ENCODE results near the gene GRK4.
"Not testable (repeated sequence)": the region's sequence is repeated elsewhere in the genome, so short reads cannot be mapped to it uniquely, and the experiment has no call there.

GRK4 gene

GRCh38 chr4:2971275-2971674 is 7.9 kb downstream of the GRK4 start:
- no peaks in the 10 kb centered on the region for H3K27me3 ChIP-seq (replicated peaks)

GRCh38 chr4:2977211-2978088 is 14.1 kb downstream of the GRK4 start:
- Histone ChIP-seq H3K27me3 (replicated peaks) (no peaks in the 10 kb centered on the region), H3K4me3 (ENCODE audit: low read depth, low read length) (no peak overlapping the region), H3K36me3 (replicated peaks) (no peaks in the 10 kb centered on the region), H3K27ac (peak overlapping the region; percentile 41)
- no peak for TF ChIP-seq CTCF (IDR thresholded peaks at IDR 0.05; ENCODE audit: low read depth, low read length, missing control alignments)
- in situ Hi-C loops (cut with HindIII; ENCODE audit: low pct_ligation_motif_present, low sequenced_read_pairs), result no loop called here
- peak; percentile 63 for DNase-seq

More at GRCh38 chr4:2971275-2971674, 7.9 kb downstream of the GRK4 start:
- Histone ChIP-seq H3K4me3 (ENCODE audit: low read depth, low read length) (no peak overlapping the region), H3K36me3 (replicated peaks) (no peaks in the 10 kb centered on the region), H3K27ac (no peak overlapping the region)
- no peak for TF ChIP-seq CTCF (IDR thresholded peaks at IDR 0.05; ENCODE audit: low read depth, low read length, missing control alignments)
- in situ Hi-C loops (cut with HindIII; ENCODE audit: low pct_ligation_motif_present, low sequenced_read_pairs), result no loop called here
- no peak for DNase-seq

- H3K36me3 ChIP-seq (replicated peaks), result no peaks in the 10 kb centered on the region
- no peak overlapping the region for H3K27ac ChIP-seq
- DNase-seq, result no peak
- in situ Hi-C loops (cut with HindIII; ENCODE audit: low pct_ligation_motif_present, low sequenced_read_pairs), result no loop called here
- TF ChIP-seq CTCF (IDR thresholded peaks at IDR 0.05; ENCODE audit: low read depth, low read length, missing control alignments), result no peak
- H3K27me3 ChIP-seq (replicated peaks), result no peaks in the 10 kb centered on the region
- no peak overlapping the region for H3K4me3 ChIP-seq (ENCODE audit: low read depth, low read length)
Observed at GRCh38 chr4:2981256-2981819, 18.0 kb downstream of the GRK4 start.

GRCh38 chr4:2982012-2982411 is 18.6 kb downstream of the GRK4 start:
- in situ Hi-C loops (cut with HindIII; ENCODE audit: low pct_ligation_motif_present, low sequenced_read_pairs), result no loop called here
- TF ChIP-seq CTCF (IDR thresholded peaks at IDR 0.05; ENCODE audit: low read depth, low read length, missing control alignments), result no peak

GRCh38 chr4:2983715-2984114 is 20.3 kb downstream of the GRK4 start:
- in situ Hi-C loops (cut with HindIII; ENCODE audit: low pct_ligation_motif_present, low sequenced_read_pairs); H3K36me3 ChIP-seq (replicated peaks); DNase-seq; H3K4me3 ChIP-seq (ENCODE audit: low read depth, low read length); H3K27me3 ChIP-seq (replicated peaks); H3K27ac ChIP-seq: not testable (repeated sequence)

More at GRCh38 chr4:2982012-2982411, 18.6 kb downstream of the GRK4 start:
- Histone ChIP-seq H3K4me3 (ENCODE audit: low read depth, low read length) (no peak overlapping the region), H3K27ac (no peak overlapping the region), H3K27me3 (replicated peaks) (no peaks in the 10 kb centered on the region), H3K36me3 (replicated peaks) (no peaks in the 10 kb centered on the region)
- no peak for DNase-seq

GRCh38 chr4:2991243-2991642 is 27.9 kb downstream of the GRK4 start:
- no peak for DNase-seq
- no peaks in the 10 kb centered on the region for H3K36me3 ChIP-seq (replicated peaks)
- H3K27ac ChIP-seq, result no peak overlapping the region
- in situ Hi-C loops (cut with HindIII; ENCODE audit: low pct_ligation_motif_present, low sequenced_read_pairs), result no loop called here
- H3K4me3 ChIP-seq (ENCODE audit: low read depth, low read length), result no peak overlapping the region
- H3K27me3 ChIP-seq (replicated peaks), result no peaks in the 10 kb centered on the region
- TF ChIP-seq CTCF (IDR thresholded peaks at IDR 0.05; ENCODE audit: low read depth, low read length, missing control alignments), result no peak
